Fibroblast of skin of right biceps (primary cell): Measurements from ENCODE around the gene KRTAP13-4.

Experiments
- DNase-seq: peaks from one replicate; pipeline ENCODE4 v3.0.0-alpha.2; 2013

KRTAP13-4 gene, protein sequence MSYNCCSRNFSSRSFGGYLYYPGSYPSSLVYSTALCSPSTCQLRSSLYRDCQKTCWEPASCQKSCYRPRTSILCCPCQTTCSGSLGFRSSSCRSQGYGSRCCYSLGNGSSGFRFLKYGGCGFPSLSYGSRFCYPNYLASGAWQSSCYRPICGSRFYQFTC

DNA sequence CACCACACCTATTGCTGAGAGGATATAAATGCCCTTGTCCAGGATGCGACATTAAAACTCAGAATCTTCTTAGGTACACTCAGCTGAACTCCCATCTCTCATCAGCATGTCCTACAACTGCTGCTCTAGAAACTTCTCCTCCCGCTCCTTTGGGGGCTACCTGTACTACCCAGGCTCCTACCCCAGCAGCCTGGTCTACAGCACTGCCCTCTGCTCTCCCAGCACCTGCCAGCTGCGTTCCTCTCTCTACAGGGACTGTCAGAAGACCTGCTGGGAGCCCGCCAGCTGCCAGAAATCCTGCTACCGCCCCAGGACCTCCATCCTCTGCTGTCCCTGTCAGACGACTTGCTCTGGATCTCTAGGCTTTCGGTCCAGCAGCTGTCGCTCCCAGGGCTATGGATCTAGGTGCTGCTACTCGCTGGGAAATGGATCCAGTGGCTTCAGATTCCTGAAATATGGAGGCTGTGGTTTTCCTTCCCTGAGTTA is at the start of gene KRTAP13-4:
Gene KRTAP13-4, plus strand, starts transcription at position 51 of the 486 bp plus-strand sequence. Its CDS starts 56 bp downstream, at position 107.
- no peak for DNase-seq

DNA sequence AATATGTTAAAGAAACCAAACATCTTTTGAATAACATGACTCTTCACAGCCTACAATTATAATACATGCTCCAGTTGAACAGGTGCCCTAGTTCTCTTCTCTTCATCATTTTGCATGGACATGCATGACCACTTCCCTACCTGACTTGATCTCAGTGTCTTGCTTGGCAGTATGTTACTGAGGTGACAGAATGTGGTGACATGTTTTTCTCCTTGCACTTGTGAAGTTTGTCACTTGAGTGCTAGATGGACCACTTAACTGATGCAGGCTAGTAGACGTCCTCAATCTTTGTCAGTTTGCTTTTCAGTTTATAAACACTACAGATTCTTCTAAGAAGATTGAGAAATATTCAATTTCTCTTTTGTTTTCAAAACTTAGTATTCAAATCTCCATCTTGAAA is 47.8 kb upstream of the KRTAP13-4 start:
- no peak for DNase-seq

DNA sequence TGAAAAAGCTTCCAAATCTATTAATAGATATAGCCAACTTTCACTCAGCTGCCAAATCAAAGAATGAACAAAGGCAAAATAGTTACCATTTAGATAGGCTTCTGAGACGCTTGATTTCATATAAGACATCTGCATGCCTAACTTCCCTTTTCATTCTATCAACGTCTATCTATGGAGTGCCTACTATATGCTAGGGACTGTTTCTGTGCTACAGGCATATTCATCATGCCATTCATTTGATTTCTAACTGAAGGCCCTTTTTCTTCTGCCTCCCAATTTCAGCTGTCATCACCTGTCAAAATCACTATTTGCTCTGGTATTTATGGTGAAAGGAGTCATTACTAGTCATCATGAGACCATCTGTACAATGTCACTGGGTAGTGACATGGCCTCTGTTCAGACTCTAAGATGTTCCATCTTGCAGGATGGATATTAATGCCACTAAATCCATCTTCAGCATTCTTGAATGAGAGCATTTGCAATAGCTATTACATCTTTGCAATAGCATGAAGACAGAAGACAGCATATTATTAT is 38.5 kb upstream of the KRTAP13-4 start:
- DNase-seq, result no peak

GRCh38 chr21:30395731-30396130 is 34.3 kb upstream of the KRTAP13-4 start, which contains the start of gene KRTAP13-1:
Gene KRTAP13-1 (plus strand): TSS chr21:30396031. CDS start chr21:30396087, 56 bp downstream.
- no peak for DNase-seq

- DNase-seq, result peak; percentile 60
Observed at GRCh38 chr21:30408782-30409494, 21.1 kb upstream of the KRTAP13-4 start.

DNA sequence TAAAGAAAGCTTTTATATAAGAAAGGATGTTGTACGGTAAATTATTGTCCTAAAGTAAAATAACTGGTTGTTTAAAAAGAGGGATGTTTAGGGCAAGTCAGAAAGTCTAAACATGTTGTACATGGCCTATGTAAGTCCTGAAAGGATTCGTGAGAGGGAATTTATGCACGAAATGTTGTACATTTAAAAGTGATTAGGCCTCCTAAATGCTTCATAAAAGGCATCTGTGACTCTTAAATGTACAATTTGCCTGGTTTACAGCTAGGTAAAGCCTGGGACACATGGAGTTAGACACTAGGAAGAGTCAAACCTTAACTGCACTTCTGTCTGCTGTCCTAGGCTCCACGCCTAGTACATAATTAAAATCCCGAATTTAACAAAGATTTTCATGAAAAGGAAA is 14.0 kb upstream of the KRTAP13-4 start:
- DNase-seq, result no peak

DNA sequence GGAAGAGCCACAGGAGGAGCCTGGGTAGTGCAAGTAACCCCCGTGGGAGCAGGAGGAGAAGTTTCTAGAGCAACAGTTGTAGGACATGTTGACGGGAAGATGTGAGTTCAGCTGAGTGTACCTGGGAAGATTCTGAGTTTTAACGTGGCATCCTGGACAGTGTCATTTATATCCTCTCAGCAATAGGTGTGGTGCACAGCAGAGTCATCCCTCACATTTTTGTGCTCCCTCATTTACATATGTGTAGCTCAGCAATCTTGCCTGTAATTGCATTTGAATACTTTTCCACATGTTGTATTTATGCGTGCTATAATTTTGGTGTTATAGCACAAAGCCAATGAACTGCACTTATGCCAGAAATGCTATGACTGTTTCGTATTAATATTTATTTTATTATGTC is 4.2 kb upstream of the KRTAP13-4 start, which contains the start of gene KRTAP13-3:
Gene KRTAP13-3, minus strand, starts transcription at position 101 of the 400 bp plus-strand sequence. Its CDS starts 14 bp downstream, at position 87.
- no peak for DNase-seq

DNA sequence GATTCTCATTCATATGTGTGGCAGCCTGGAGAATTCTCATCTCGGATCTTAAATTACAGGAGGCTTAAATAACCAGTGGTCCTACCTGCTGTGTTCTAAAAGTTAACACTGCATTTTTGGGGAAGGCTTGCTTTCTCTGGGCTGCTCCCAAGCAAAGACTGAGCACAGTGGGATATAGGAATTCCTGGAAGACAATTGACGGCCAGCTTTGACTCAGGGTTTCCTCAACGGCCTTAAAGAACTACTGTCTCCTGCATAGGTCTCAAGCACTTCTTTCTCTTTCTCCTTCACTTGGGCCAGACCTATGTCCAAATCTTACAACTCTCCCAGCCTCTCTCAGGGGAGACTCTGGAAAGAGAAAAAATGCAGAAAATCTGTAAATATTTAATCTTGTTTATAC is 3.3 kb upstream of the KRTAP13-4 start:
- DNase-seq, result no peak

DNA sequence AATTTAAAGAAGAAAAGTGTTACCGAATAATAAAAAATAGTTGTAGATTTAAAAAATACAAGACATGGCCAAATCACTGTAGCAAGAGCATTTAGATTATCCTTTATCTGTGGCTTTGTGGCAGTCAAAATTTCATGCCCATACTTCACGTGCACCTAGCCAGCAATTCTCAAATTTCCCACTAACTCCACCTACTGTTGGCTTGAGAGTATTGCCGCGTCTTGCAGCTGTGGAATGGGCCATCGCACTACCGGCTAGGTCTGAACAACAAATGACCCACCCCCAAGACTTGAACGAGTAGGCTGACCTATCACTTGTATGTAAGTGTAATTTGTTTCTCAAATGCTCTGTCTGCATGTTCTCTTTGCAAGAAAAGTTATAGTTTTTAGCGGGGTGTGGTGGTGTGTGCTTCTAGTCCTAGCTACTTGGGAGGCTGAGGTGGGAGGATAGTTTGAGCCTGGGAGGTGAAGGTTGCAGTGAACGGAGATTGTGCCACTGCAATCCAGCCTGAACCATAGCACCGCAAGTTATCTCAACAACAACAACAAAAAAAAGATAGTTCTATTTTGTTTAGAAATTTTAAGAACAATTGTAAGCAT is 4.1 kb downstream of the KRTAP13-4 start:
- DNase-seq, result peak; percentile 20

DNA sequence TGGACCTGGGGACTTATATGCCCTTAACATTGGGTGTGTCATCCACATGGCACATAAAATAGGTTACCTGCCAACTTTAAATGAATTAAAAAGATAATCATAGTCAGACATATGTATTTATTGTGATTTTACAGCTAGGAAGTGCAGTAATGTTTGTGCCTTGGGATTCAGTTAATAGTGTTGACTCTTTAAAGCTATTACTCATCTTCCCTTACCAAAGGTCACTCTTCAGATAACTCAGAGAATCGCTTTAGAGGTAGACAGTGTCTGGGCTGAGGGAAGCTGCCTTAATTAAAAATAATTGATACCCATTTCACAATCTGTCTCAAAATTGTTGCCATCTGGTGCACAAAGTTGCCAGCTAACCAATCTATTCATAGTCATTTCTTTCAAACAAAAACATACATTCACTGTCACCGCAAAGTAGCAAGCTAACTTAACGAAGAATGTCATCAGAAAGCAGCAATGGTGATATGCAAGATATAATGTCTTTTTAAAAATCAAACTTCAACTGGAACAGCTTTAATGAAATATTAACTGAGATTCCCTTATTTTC is 7.1 kb downstream of the KRTAP13-4 start:
- DNase-seq, result no peak

DNA sequence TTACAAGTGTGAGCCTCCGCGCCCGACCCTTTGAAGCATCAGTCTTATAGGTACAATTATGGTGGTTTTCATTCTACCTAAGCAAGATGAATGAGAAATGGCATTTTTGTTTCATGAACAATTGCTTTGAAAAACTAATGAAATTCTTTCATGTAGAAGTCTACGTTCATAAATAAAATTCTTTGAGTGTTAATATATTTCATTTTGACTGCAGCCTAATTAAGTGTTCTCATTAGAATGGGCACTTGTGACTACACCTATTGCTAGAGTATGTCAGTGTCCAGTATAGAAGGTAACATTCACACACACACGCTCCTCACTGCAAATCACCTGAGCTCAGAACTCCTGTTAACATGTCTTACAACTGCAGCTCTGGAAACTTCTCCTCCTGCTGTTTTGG is 10.0 kb downstream of the KRTAP13-4 start, which contains the start of gene KRTAP15-1:
Gene KRTAP15-1, plus strand, starts transcription at position 301 of the 400 bp plus-strand sequence. Its CDS starts 53 bp downstream, at position 354.
- no peak for DNase-seq

DNA sequence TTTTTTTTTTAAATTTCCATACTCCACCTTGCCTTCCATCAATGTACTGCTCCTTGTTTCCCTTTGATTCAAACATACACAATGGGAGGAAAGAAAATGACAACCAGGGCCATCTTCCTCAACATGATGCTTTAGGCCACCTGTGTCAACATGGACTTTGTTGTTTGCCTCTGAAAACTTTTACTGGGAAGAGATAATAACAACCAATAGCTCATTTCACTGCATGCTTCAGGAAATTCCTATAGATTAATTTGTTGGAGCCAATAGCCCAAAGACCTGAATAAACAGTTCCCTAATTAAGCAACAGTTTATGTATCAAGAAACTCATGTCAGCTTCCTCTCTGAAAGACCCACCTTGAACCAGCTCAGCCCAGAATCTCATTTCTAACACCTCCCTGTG is 13.2 kb downstream of the KRTAP13-4 start:
- DNase-seq, result no peak

GRCh38 chr21:30444204-30444603 is 14.2 kb downstream of the KRTAP13-4 start:
- DNase-seq, result no peak

DNA sequence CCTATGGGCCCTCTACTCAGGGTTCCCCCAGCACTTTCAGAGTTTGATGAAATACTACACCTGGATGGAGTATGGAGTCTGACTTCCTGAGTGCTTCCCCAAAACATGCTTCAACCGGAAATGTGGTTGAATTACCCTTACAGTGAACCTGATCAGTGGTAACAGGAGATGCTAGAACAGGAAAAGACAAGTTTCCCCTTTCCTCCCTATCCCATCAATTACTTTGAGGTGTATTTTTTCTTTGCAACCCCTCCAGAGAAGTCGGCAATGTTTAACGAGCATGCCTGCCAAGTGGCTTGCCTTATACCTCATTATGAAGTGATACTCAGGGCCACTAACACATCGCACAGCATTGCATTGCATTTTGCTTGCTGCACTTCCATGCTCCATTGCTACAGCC is 17.0 kb downstream of the KRTAP13-4 start:
- DNase-seq, result no peak

DNA sequence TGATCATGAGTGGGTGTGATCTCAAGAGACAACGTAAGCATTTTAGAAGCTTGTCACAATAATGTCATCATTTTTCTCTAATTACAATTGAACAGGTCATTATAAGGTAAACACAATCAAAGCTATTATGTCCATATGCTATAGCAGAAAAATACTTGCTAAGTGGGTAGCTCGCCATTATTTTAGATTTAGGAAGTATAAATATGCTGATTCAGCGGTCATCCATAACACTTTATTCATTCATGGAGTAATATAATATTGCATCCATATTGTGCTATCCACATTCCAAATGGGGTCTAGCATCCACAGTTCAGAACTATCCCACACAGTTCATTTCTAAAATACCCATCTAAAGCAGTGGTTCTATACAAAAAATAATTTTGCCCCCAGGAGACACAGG is 18.5 kb downstream of the KRTAP13-4 start:
- DNase-seq, result no peak

- no peak for DNase-seq
Observed at GRCh38 chr21:30463713-30464112, 33.7 kb downstream of the KRTAP13-4 start.

DNA sequence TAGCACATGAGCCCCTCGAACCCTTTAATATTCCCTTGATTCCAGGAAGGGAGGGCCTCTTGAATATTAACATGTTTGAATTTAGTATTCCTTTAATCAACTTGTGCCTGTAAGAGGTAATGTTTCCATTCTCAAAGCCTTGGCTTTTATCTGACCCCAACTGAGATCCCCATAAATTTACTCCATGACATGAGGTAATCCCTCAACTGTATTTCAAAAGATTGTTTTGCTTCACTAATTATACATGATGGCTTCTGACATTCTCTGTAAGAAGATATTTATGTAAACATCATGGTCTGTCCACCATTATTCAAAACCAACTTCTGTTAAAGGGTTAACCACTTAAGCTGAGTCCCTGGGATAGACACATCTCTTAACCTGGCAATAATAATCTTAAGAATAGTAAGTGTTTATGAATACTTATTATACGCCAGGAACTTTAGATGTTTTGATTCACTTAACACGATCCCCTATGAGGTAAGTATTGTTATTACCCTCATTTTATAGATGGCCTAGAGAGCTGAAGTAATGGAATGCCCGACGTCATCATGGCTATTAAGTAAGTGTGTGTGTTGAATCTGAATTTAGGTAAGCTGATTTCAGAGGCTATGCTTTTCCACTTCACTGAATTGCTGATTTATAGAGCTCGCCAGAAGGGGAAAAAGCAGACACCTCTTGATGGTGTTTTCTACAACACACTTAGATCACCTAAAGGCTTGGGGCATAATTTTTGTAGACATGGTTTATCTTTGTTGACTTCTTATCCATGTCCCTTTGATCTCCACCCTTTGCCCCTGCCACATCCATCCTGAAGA is 39.1 kb downstream of the KRTAP13-4 start:
- DNase-seq, result no peak

- DNase-seq, result no peak
Observed at GRCh38 chr21:30478004-30478403, 48.0 kb downstream of the KRTAP13-4 start.

- no peak for DNase-seq
Observed at GRCh38 chr21:30479259-30479658, 49.2 kb downstream of the KRTAP13-4 start.

DNA sequence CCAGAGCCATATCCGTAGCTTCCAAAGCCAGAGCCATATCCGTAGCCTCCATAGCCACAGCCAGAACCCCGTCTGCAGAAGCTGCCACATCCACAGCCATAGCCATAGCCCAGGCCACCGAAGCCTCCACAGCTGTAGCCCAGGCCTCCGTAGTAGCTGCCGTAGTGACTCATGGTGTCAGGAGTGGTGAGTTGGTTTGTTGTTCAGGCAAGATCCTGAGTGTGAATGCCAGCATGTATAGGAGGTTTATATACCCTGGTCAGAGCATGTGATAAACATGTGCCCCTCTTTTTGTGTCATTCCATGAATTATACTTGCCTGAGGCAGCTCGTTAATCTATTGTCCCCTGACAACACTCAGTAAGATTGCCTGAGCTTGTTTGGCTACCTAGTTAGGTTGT is 50.1 kb downstream of the KRTAP13-4 start, which contains the start of gene KRTAP19-1:
Gene KRTAP19-1, minus strand, starts transcription at position 223 of the 400 bp plus-strand sequence. Its CDS starts 50 bp downstream, at position 173.
- DNase-seq, result no peak
